ENCODE results near the gene RPA1. TPM values are rescaled to one million over a fixed set of nuclear protein-coding genes. Genes with fewer than 3 reads are reported as not detected.

RPA1 gene
- total and polyA plus RNA-seq, 2 of the 4 experiments (the other 2 are of a cell fraction): 38.4 to 48.2 TPM

DNA sequence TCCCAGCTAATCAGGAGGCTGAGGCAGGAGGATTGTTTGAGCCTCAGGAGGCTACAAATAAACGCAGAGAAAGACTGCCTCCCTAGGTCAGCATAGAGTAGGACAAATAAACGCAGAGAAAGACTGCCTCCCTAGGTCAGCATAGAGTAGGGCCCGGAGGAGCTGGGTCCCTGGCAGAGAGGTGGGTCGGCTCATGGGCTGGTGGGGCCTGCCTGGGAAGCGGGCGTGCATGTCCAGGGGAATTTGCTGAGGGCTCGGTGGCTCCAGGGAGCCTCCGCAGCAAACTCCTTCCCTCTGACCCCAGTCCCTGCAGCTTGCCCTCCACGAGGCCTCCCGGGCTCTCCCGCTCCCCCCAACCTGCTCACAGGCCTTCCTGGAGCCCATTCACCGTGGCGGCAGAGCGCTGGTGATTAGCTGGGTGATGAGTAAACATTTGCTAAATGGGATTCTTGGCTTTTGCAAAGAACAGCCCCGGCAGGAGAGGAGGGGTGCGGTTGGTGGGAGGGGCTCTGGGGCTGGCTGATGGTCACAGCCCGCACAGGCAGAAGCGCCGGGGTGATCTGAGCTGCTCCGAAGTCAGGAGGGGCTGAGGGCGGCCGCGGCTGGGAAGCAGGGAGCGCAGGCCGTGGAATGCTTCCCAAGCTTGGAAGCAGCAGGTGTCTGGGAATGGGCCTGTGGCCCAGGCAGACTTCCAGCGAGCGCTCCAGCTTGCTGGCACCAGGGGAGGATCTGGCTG lies 102.2 kb downstream of the RPA1 start:
- no peak overlapping the region for H4K91ac ChIP-seq (ENCODE audit: insufficient read depth, low read depth, low read length)
- 10% methylated on average over 15 of the region's 27 CpGs; no CpG with 5 or more reads in 1 of the 2 experiments for WGBS, 2 experiments (ENCODE audit: extremely low coverage in 2 of 2, insufficient read length in 1 of 2)
- H3K9me3 ChIP-seq (ENCODE audit: control insufficient read depth, insufficient read depth, low read length): no peaks in the 10 kb centered on the region
- dilution Hi-C loops (cut with HindIII; ENCODE audit: low sequenced_read_pairs, unreplicated experiment): no loop called here
- H3K56ac ChIP-seq (ENCODE audit: extremely low read depth, insufficient read depth, low read length): no peak overlapping the region
- no peak overlapping the region for H4K8ac ChIP-seq (ENCODE audit: low read depth in 2 of 2, low read length in 2 of 2)
- H2AFZ ChIP-seq (replicated peaks; ENCODE audit: low read length, poor library complexity): peak overlapping the region; percentile 77
- H2BK20ac ChIP-seq (ENCODE audit: low read depth, low read length): no peak overlapping the region
- H2AK9ac ChIP-seq (replicated peaks; ENCODE audit: low read depth, low read length, poor library complexity): no peak overlapping the region
- H3K4ac ChIP-seq (ENCODE audit: low read depth, low read length): no peak overlapping the region
- no peak overlapping the region for H2BK120ac ChIP-seq (ENCODE audit: low read depth, low read length)
- no peak overlapping the region for H3K27ac ChIP-seq (ENCODE audit: insufficient read depth, low read length)
- H3K9me1 ChIP-seq (ENCODE audit: insufficient read depth, low read length): no peaks in the 10 kb centered on the region
- BruUV-seq (replicated peaks): no TSS peak
- H4K5ac ChIP-seq (ENCODE audit: low read depth, low read length): no peak overlapping the region
- in situ Hi-C loops (cut with MboI; ENCODE audit: low sequenced_read_pairs): no loop called here
- H3K18ac ChIP-seq (ENCODE audit: low read depth, low read length): no peak overlapping the region
- H3K23ac ChIP-seq (ENCODE audit: low read depth, low read length): no peak overlapping the region
- intact Hi-C loops (cut with micrococcal nuclease): no loop called here
- H2AK5ac ChIP-seq (ENCODE audit: low read depth, low read length): no peak overlapping the region
- no peaks in the 10 kb centered on the region for H3K79me1 ChIP-seq (ENCODE audit: low read depth in 1 of 2, low read length in 2 of 2)
- H3K27me3 ChIP-seq (ENCODE audit: control insufficient read depth, insufficient read depth, low read length): peaks cover 42% of the 10 kb centered on the region
- ChIA-PET POLR2A (ENCODE audit: unreplicated experiment) (no interaction called here), CTCF (no interaction called here)
- TF ChIP-seq USF2 (IDR thresholded peaks at IDR 0.05; ENCODE audit: low read depth, low read length) (no peak), MAZ (IDR thresholded peaks at IDR 0.05; ENCODE audit: borderline replicate concordance, low read depth, low read length) (no peak), RAD21 (IDR thresholded peaks at IDR 0.05; ENCODE audit: low read length) (no peak), FOS (IDR thresholded peaks at IDR 0.05; ENCODE audit: low read depth, low read length) (no peak), MAFK (IDR thresholded peaks at IDR 0.05; ENCODE audit: low read depth, low read length) (no peak), POLR2A (IDR thresholded peaks at IDR 0.05; ENCODE audit: low read depth, low read length) (no peak), CHD1 (IDR thresholded peaks at IDR 0.05; ENCODE audit: low read depth, low read length) (no peak), CEBPB (IDR thresholded peaks at IDR 0.05; ENCODE audit: low read depth, low read length) (no peak), RFX5 (IDR thresholded peaks at IDR 0.05; ENCODE audit: low read depth, low read length) (no peak)
- H3K4me2 ChIP-seq (ENCODE audit: low read depth, low read length): no peak overlapping the region; the same call in 1 of the 2 replicates
- H3K4me3 ChIP-seq (ENCODE audit: insufficient read depth, low read depth, low read length): no peak overlapping the region
- no peaks in the 10 kb centered on the region for H3K36me3 ChIP-seq (ENCODE audit: control insufficient read depth, insufficient read depth, low read length)
- peak; percentile 7 for DNase-seq
- H3K14ac ChIP-seq (replicated peaks; ENCODE audit: low read depth, low read length): no peak overlapping the region
- no peak overlapping the region for H2BK5ac ChIP-seq (ENCODE audit: low read depth, low read length, poor library complexity, severe bottlenecking)
- H3K9ac ChIP-seq (ENCODE audit: low read depth, low read length): no peak overlapping the region
- no peaks in the 10 kb centered on the region for H4K20me1 ChIP-seq (ENCODE audit: insufficient read depth, low read length)
- no peak overlapping the region for H2BK15ac ChIP-seq (ENCODE audit: low read depth, low read length)
- peak; percentile 69 for ATAC-seq (ENCODE audit: low read depth)
- H3K4me1 ChIP-seq (ENCODE audit: control insufficient read depth, insufficient read depth, low read length): no peaks in the 10 kb centered on the region; the same call in 1 of the 2 replicates

Measured in IMR-90 (cell line).